MCF 10A (cell line): Measurements from ENCODE around the gene ROR1. TPM values are rescaled to one million over a fixed set of nuclear protein-coding genes. Genes with fewer than 3 reads are reported as not detected.

Experiments
- BruUV-seq: library from RNA; stranded (reverse); fragments of 400-500 nt; replicated peaks from 2 replicates; lab custom pipeline; 2021; lab: Mats Ljungman, UMichigan
- CTCF ChIA-PET: fragments of 300-600 bp; sonication (Branson Sonifier 250); formaldehyde crosslinking; extraction: SDS; loops from one replicate; lab custom pipeline; 2021; ENCODE audit warnings: antibody characterized with exemption, inconsistent platforms; lab: Yijun Ruan, JAX
- POLR2A ChIA-PET: fragments of 300-600, 350-650 bp; sonication (Branson Sonifier 250); formaldehyde crosslinking; extraction: SDS; loops from one replicate; lab custom pipeline; 2020; ENCODE audit warnings: antibody characterized with exemption, inconsistent platforms; lab: Yijun Ruan, JAX
- DNase-seq: peaks from one replicate; pipeline ENCODE4 v3.0.0-alpha.2; 2018; ENCODE audit not compliant: unreplicated experiment
- H3K27ac Mint-ChIP-seq: one replicate; pipeline ENCODE4 v1.8.0; 2022; ENCODE audit warnings: mild to moderate bottlenecking, low read depth, mixed read lengths; ENCODE audit not compliant: unreplicated experiment
- H3K27me3 Mint-ChIP-seq: one replicate; pipeline ENCODE4 v1.8.0; 2022; ENCODE audit warnings: mixed read lengths; ENCODE audit not compliant: insufficient read depth, unreplicated experiment
- H3K36me3 Mint-ChIP-seq: one replicate; pipeline ENCODE4 v1.8.0; 2022; ENCODE audit warnings: mild to moderate bottlenecking, moderate library complexity, mixed read lengths; ENCODE audit not compliant: insufficient read depth, unreplicated experiment
- H3K4me1 Mint-ChIP-seq: one replicate; pipeline ENCODE4 v1.8.0; 2022; ENCODE audit warnings: mixed read lengths; ENCODE audit not compliant: insufficient read depth, unreplicated experiment
- H3K4me3 Mint-ChIP-seq: one replicate; pipeline ENCODE4 v1.8.0; 2022; ENCODE audit warnings: mild to moderate bottlenecking, moderate library complexity, mixed read lengths; ENCODE audit not compliant: unreplicated experiment
- H3K9me3 Mint-ChIP-seq: one replicate; pipeline ENCODE4 v1.8.0; 2022; ENCODE audit warnings: mixed read lengths; ENCODE audit not compliant: unreplicated experiment
- CTCF ChIP-seq: fragments of 200-600 bp; IDR thresholded peaks from one replicate; pipeline ENCODE4 v1.8.0; 2022; ENCODE audit warnings: antibody characterized with exemption, mild to moderate bottlenecking; ENCODE audit not compliant: unreplicated experiment
- intact Hi-C: fragments of 100-400 bp; cut with micrococcal nuclease; formaldehyde crosslinking; loops from 2 replicates; pipeline ENCODE4 v1.14.1; 2022
- total RNA-seq: library from RNA; stranded (reverse); gene quantifications from 2 replicates; pipeline ENCODE4 v1.2.3, GENCODE V29; 2022

ROR1 gene
- total RNA-seq, 1 experiment from 2014 or later = 4.6 TPM

GRCh38 chr1:63770381-63770780, 3.4 kb upstream of the ROR1 start:
- Mint-ChIP-seq H3K36me3 (no peaks in the 10 kb centered on the region), H3K27ac (no peak overlapping the region), H3K4me3 (no peak overlapping the region), H3K27me3 (no peaks in the 10 kb centered on the region), H3K9me3 (no peaks in the 10 kb centered on the region), H3K4me1 (peaks cover 7% of the 10 kb centered on the region)
- CTCF ChIA-PET = interaction anchor here (0.5 to 1.2 kb wide), 6 partner anchors 14 to 473 kb away, joined by 3 to 5 read pairs (median 3); no protein-coding TSS in a partner anchor
- BruUV-seq = no TSS peak
- DNase-seq = no peak
- TF ChIP-seq CTCF = no peak
- POLR2A ChIA-PET = no interaction called here
- intact Hi-C loops = loop anchor here (5.0 to 10.0 kb wide), 2 partner anchors 152 to 274 kb away; no protein-coding TSS in a partner anchor

GRCh38 chr1:63772201-63772600, 1.6 kb upstream of the ROR1 start:
- no peaks in the 10 kb centered on the region for H3K36me3 Mint-ChIP-seq
- H3K27me3 Mint-ChIP-seq = no peaks in the 10 kb centered on the region
- TF ChIP-seq CTCF = no peak
- POLR2A ChIA-PET = interaction anchor here (1.5 to 2.6 kb wide), 3 partner anchors 80 to 365 kb away, joined by 6 to 14 read pairs (median 13); no protein-coding TSS in a partner anchor
- no peaks in the 10 kb centered on the region for H3K9me3 Mint-ChIP-seq
- no peak overlapping the region for H3K27ac Mint-ChIP-seq
- no TSS peak for BruUV-seq
- CTCF ChIA-PET = interaction anchor here (0.6 to 3.4 kb wide), 11 partner anchors 12 to 938 kb away, joined by 3 to 22 read pairs (median 4); no protein-coding TSS in a partner anchor
- H3K4me3 Mint-ChIP-seq = no peak overlapping the region
- no peak for DNase-seq
- H3K4me1 Mint-ChIP-seq = peaks cover 16% of the 10 kb centered on the region
- intact Hi-C loops = loop anchor here (5.0 to 10.0 kb wide), 2 partner anchors 150 to 273 kb away; no protein-coding TSS in a partner anchor

GRCh38 chr1:63772876-63773275, 941 bp upstream of the ROR1 start:
- DNase-seq = no peak
- no TSS peak for BruUV-seq
- POLR2A ChIA-PET = interaction anchor here (0.6 to 2.6 kb wide), 9 partner anchors 9 to 466 kb away, joined by 3 to 14 read pairs (median 5); no protein-coding TSS in a partner anchor

More at GRCh38 chr1:63772876-63773275, 941 bp upstream of the ROR1 start:
- no peaks in the 10 kb centered on the region for H3K27me3 Mint-ChIP-seq
- intact Hi-C loops = loop anchor here (1.0 to 10.0 kb wide), 7 partner anchors 81 to 470 kb away; no protein-coding TSS in a partner anchor
- peak overlapping the region; percentile 93 for H3K4me3 Mint-ChIP-seq
- no peak for TF ChIP-seq CTCF
- no peaks in the 10 kb centered on the region for H3K9me3 Mint-ChIP-seq
- no peak overlapping the region for H3K27ac Mint-ChIP-seq
- H3K36me3 Mint-ChIP-seq = no peaks in the 10 kb centered on the region
- peaks cover 16% of the 10 kb centered on the region for H3K4me1 Mint-ChIP-seq
- CTCF ChIA-PET = interaction anchor here (0.5 to 3.4 kb wide), 18 partner anchors 8 to 472 kb away, joined by 3 to 22 read pairs (median 4); no protein-coding TSS in a partner anchor
